Activated CD8-positive, alpha-beta memory T cell treated with anti-CD3 and anti-CD28 coated beads, Interleukin-2, amount 50 U/mL, for 1 hour (primary cell): Measurements from ENCODE around the gene MTPN.

Experiments
- DNase-seq: peaks from one replicate; pipeline ENCODE4 v3.0.0-alpha.2; 2020; ENCODE audit errors: extremely low read depth

Gene MTPN

DNA sequence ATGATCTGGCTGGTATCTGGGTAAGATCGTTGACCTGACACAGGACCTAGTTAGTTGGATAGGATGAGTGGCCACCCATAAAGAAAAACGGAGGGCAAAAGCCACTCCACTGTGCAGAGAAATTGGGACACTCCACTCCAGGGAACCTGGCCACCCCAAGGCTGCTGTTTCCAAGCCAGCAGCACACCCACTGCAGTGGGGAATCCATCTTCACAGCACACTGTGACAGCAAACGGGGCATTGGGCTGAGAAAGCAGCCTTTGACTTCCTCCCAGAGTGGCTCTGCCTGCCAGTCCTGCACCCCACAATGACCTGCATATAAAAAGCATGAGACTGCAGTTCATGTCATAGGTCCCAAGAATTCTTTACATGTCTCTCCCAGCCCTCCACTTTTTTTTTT, 52.9 kb downstream of the MTPN start:
- DNase-seq, result no peak

DNA sequence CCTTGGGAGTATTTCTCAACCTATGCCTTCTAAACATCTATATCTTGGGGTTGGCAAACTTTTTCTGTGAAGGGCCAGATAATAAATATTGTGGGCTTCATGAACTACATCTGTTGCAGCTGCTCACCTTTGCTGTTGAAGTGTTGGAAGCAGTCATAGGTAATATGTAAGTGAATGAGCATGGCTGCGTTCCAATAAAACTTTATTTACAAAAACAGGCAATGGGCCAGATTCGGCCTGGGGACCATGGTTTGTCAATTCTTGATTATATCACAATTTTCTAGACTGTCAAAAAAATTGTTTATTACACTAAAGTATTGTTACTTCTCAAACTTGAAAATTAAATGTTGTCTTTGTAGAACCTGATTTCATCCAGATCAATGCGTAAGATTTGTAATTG, 54.9 kb downstream of the MTPN start:
- DNase-seq, result no peak

DNA sequence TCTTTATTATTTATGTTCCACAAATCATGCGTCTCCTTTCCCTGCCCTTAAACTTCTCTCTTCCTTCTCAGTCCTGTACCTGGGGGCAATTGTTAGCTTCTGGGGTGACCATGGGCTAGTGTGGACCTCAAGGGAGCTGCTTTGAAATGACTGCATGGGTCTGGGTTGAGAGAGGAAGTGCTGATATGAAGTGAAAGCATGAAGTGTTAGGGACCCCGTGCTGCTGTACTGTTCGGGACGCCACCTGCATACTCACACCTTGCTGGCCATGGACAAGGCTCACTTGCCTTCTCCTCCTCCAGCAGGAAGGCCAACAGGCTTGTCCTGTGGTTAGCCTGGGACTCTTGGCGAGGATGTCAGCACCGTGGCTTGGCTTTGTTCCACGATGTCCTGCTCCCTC, 56.7 kb downstream of the MTPN start:
- no peak for DNase-seq

DNA sequence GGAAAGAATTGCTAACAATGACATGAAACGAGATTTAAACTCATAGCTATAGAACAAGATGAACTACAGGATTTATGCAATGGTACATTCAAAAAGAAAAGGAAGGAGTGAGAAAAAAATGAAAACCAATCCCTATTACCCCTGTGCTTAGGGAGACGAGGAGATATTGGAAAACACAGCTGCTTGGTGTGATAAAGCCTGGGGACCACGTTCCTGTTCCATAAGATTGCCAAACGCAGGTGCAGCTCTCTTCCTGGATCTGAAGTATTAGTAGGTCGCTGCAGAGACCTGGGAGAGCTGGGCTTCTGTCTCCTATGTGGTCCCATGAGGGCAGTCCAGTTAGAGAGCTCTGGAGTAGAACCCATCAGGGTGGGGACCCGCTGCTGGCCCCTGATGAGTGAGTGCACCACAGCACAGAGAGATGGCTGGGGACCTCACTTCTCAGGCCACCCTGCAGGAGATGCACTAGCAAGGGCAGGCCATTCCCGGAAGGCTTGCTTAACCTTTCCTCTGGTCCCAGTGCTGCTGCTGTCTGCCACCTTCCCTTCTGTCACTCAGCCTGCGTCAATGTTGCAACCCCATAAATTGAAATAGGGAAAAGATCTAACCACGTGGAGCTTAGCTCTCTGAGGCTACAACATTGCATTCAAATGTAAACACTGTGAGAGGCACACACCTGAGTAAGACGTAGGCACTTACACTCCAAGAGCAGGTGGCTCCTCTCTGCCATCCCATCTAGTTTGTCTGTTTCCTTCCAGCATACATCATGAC, 57.9 kb downstream of the MTPN start:
- DNase-seq, result no peak

DNA sequence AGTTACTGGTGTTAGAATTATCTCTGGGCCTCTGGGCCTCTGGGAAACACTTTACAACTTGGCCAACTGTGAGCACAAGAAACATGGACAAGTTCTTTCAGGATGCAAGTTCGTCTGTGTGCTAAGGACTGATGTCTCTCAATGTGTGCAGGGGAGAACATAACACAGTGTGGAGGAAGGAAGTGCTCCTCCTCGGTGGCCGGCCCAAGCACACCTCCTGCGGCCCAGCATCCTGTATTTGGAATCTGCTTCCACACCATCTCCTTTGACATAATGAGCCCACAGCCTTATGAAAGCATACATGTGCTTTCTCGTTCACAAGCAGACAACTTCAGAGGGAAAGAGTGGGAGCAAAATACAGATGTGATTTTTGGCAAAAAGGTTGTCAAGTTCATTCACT, 59.0 kb downstream of the MTPN start:
- DNase-seq, result no peak

DNA sequence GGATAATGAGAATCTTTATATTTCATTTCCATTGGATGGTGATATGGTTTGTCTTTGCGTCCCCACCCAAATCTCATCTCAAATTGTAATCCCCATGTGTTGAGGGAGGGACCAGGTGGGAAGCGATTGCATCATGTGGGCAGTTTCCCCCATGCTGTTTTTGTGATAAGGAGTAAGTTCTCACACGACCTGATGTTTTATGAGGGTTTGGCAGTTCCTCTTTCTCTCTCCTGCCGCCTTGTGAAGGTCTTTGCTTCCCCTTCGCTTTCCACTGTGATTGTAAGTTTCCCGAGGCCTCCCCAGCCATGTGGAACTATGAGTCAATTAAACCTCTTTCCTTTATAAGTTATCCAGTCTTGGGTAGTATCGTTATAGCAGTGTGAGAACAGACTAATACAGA, 59.4 kb downstream of the MTPN start:
- DNase-seq, result no peak

DNA sequence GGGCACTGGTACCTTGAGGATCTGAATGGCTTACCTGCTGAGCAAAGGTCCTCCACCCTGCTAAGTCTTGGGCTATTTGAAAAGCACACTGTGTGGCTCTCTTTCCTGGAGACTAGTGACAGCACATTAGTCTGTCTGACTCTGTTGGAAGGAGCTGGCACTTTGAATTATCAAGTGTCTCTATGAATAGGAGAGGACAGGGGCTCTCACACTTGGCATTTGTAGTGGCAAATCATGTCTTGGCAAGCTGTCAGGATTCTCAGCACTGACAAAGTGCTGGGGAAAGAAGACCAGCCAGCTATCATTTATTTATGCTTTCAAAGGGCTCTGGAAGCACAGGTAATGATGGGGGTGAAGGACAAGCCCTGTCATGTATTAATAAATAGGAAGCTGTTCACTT, 62.8 kb downstream of the MTPN start:
- DNase-seq, result no peak

DNA sequence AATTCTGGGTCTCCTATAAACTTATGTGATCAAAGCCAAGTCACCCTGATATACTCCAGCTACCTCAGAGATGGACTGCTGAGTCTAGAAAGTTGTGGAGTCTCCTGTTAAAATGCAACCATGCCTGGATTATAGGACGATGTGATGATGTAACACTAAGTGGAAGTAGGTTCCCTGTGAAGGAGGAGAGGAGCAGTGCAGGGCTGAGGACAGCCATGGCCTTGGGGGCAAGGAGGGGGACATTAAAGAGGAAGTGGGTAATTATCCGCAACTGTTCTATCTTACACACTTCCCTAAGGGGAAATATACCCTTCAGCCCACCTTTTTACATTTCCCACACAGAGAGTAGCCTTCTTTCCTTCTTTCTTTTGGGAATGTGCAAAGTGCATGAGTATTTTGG, 63.8 kb downstream of the MTPN start:
- no peak for DNase-seq

DNA sequence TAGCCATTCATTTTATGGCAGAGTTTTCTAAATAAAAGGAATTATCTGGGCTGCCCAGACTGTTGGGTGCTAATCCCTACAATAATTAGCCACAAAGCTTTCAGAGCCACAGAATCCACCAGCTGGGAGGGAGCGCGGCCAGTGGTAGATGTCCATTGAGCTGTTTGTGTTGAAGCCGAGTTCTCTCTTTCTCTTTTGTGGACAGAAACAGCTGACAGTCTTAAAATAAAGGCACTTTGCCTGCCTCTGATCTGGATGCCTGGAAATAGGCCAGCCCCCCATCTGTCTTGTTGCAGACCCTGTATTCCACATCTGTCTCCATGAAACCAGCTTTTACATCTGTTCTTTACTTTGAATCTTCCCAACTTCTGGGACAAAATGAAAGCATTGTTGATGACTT, 66.1 kb downstream of the MTPN start:
- DNase-seq, result no peak

DNA sequence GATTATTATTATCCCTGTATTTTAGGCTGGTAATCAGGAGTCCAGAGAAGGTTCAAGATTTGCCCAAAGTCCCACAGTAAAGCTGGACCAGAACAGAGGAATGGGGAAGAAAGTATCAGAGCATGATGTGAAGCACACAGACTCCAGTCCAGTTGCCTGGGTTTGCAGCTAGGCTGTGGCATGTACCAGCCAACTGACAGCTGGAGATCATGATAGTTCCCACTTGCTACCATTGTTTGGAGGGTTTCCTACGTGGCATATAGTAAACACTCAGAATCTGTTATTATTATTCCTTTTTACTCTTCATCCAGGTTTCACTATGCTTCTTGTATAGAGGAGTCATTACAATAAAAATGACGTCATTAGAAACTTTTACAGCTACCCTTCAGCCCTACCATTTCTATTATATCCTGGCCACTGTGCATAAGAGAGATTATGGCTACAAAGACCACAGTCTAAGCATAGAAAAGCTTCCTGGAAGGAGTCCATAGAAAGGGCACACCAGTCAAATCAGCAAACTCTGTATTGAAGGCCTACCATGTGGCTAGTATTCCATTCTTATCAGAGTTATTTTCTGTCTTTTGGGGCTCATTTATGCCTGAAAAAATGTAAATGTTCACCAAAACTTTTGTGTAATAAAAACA, 66.6 kb downstream of the MTPN start:
- no peak for DNase-seq

DNA sequence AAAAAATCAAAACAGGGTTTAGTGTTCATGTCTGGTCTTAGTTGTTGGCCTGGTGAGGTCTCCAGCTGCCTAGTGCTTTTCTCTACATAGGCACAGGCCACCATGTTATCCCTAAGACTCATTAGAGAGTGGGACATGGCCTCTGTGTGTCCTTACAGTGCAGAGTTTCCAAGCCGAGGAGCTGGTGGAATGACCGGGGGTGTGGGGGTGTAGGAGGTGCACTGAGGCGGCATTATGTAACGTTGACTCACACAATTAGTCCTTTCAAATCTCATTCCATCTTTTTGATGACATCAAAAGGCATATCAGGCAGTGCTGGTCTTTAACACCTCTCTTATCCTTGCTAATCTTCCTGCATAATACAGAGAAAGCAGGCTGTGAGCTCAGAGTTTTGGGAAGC, 71.3 kb downstream of the MTPN start:
- no peak for DNase-seq

DNA sequence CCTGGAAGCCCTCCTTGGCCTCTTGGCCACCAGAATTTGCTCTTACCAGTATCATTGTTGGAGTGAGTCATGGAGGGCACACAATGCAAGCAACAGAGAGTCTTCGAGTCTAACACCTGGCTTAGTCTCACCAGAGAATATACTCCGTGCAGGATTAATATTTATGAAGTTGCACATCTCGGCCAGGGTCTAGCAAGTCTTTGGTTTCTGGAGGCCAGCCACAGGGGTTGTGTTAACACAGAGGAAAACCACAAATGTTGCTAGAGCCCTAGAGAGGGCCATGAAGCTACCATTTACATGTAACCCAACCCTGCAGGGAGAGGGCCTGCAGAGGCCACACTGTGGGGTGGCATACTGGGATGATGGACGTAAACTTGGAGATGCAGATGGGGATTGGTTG, 71.8 kb downstream of the MTPN start:
- no peak for DNase-seq

DNA sequence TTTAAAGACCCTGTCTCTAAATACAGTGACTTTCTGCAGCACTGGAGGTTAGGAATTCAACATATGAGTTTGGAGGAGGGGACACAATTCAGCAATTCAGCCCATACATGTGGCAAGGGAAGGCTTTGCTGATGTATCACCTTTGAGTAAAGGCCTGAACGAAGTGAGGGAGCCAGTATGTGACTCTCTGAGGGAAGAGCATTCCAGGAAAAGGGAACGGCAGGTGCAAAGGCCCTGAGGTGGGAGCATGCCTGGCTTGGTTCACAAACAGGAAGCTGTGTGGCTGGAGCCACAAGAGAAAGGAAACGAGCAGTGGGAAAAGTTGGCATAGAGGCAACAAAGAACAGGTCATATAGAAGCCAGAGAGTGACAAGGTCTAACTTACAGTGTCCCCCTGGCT, 72.9 kb downstream of the MTPN start:
- DNase-seq, result no peak

DNA sequence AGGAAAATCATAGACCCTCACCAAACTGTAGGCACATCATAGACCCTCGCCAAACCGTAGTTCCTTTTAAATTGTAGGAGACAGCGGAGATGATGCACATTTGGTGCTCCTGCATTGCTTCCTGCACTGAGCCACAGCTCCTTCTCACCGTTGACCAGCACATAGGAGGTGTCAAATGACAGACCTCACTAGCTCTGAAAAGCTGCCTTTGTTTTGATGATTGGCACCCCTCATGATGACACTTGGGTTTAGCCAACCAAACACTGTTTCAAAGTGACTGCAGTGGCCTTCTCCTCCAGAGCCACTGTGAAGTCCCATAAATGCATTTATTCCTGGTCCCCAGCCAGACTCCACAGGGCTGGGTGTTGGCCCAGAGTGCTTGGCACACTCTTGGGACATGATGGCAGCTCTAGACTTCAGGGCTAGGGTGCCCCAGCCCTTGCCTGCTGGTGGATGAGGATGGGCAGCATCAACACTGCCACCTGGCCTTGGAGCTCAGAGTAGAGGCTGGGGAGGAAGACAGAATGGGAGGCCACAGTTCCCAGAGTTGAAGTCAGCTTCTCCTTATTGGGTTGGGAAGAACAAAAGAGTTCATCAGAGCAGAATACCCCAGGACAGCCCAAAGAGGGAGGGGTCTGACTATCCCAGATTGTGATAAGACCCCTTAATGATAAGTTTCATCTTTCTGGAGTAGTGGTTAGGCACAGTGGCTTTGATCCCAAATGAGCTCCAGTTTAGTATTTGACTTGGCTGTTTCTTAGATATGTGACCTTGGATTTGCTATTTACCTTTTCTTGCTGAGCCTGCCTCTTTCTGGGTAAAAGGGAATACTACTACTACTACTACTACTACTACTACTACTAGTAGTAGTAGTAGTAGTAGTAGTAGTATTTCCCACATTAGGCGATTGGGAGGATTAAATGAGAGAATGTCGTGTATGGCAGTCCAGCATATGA, 75.3 kb downstream of the MTPN start:
- DNase-seq, result no peak

DNA sequence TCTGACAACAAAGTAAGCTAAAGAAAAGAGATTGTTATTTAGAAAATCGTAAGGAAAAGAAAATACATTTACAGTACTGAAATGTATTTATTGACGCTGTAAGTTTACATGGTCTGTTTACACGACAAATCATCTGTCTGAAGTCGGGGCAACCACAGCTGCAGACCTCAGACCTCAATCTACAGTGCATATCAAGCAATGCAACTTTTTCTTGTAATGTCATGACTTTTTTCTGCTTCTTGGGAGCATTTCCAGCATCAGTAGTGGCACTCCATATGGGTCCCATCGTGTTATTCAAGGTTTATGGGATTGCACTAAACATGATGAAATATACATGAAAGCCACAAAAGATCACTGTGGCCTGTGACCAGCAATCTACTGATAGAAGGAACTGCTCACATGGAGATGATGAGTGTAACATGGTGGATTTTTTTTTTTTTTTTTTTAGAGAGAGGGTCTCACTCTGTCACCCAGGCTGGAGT, 77.1 kb downstream of the MTPN start:
- no peak for DNase-seq

DNA sequence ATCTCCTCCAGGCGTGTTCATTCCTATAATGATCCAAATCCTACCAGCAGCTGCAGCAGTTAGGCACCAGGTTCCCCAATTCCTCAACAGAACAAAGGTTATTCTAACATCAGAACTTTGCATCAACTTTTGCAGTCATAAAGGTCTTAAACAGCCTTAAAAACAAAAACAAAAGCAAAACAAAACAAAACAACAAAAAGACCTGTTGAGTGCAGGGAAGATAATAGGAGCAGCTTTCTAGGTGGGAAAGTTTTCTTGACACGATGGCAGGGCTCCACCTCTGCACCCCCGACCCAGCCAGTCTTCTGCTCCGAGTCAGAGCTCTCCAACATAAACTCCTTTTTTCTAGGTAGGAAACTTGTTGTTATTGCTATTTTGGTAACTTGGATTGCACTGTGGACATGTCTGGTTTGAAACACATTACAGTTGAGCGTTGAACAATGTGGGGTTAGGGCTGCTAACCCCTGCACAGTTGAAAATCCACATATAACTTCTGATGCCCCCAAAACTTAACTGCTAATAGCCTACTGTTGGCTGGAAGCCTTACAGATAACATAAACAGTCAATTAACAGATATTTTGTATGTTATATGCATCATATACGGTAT, 77.6 kb downstream of the MTPN start:
- no peak for DNase-seq

DNA sequence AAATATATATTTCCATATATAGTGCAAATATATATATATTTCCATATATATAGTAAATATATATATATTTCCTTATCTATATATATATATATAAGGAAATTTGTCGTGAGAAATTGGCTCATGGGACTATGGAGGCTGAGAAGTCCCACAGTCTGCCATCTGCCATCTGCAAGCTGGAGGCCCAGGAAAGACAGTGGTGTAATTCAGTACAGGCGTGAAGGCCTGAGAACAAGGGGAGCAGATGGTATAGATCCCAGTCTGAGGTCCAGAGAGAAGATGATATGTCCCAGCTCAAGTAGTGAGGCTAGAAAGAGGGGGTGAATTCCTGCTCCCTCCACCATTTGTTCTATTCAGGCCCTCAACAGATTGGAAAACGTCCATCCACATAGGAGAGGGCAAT, 78.9 kb downstream of the MTPN start:
- DNase-seq, result no peak

DNA sequence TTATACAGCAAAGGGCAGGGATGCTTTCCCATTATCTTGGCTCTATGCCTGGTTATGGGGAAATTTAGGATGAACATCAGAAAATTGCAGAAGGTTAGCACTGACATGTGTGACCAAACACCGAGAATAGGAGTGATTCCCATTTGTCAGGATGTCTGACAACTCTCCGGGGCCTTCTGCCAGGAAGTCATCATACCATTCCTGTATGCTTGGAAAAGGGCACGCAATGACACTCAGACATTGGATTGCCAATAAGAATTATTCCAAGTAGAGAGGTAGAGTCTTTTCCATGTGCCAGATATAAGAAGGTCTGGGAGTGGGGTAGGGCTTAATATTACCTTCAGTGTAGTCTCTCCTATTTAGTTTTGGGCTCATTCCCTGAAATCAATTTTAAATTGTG, 82.3 kb downstream of the MTPN start:
- DNase-seq, result no peak

DNA sequence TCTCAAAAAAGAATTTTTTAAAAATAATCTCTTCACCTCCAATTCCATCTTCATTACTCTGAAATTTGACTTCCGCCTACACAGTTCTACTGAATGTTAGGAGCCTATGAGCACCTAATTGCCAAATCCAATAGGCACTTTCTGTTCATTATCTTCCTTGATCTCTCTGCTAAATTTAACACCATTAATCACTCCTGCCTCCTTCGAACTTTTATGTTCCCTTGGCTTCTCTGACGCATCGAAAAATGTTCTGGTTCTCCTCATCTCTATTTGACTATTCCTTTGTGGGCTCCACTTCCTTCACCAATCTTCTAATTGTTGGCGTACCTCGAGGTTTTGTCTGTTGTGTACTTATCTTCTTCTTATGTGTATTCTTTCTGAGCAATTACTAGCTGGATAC, 87.3 kb downstream of the MTPN start:
- DNase-seq, result no peak

DNA sequence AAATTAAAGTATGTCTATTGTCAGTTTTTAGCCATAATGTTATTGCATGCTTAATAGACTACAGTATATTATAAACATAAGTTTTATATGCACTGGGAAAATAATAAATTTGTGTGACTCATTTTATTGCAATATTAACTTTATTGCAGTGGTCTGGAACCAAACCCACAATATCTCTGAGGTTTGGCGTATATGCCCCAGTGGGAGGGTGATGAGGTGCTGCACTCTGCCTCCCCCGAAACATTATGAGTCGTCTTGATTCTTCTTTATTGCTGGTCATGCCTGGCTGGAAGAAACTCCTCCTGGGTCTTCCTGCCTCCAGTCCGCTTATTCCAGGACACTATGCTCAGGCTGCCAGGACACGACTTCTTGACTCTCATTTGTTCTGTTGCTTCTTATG, 88.4 kb downstream of the MTPN start:
- no peak for DNase-seq

DNA sequence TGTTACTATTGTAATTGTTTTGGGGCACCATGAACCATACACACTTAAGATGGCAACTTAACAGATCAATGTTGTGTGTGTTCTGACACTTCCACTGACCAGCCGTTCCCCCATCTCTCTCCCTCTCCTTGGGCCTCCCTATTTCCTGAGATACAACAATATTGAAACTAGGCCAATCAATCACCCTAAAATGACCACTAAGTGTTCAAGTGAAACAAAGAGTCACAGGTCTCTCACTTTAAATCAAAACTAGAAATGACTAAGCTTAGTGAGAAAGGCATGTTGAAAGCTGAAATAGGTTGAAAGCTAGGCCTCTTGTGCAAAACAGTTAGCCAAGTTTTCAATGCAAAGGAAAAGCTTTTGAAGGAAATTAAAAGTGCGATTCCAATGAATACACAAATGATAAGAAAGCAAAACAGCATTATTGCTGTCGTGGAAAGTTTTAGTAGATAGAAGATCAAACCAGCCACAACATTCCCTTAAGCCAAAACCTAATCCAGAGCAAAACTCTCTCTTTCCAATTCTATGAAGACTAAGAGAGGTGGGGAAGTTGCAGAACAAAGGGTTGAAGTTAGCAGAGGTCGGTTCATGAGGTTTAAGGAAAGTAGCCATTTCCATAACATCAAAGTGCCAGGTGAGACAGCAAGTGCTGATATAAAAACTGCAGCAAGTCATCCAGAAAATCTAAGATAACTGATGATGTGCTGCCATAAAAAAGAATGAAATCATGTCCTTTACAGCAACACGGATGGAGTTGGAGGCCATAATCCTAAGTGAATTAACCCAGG, 90.6 kb downstream of the MTPN start:
- DNase-seq, result no peak
